Gastroesophageal sphincter (tissue), 3 donors: Measurements from ENCODE around the gene MARCHF4.

ENCODE experiments used
- CTCF ChIP-seq, 4 experiments: fragments of 200-600 bp in 2 of 4; fragments of 450-650 bp in 2 of 4; sonication (generic) in 1 of 4; IDR thresholded peaks; one replicate each; pipeline ENCODE4 v1.5.1; 2017 to 2019; ENCODE audit warnings: antibody characterized with exemption in 4 of 4, mild to moderate bottlenecking in 2 of 4, moderate library complexity in 2 of 4
- EP300 ChIP-seq: sonication (generic); formaldehyde crosslinking; IDR thresholded peaks from one replicate; pipeline ENCODE4 v1.6.1; 2017; ENCODE audit warnings: antibody characterized with exemption, mild to moderate bottlenecking
- POLR2A ChIP-seq, 2 donors: fragments of 450-650 bp; IDR thresholded peaks; one replicate each; pipeline ENCODE4 v1.6.1; 2017; ENCODE audit warnings: antibody characterized with exemption in 2 of 2, mild to moderate bottlenecking in 2 of 2, moderate library complexity in 1 of 2
- POLR2AphosphoS5 ChIP-seq: sonication (generic); formaldehyde crosslinking; IDR thresholded peaks from one replicate; pipeline ENCODE4 v1.6.1; 2017; ENCODE audit warnings: antibody characterized with exemption

DNA sequence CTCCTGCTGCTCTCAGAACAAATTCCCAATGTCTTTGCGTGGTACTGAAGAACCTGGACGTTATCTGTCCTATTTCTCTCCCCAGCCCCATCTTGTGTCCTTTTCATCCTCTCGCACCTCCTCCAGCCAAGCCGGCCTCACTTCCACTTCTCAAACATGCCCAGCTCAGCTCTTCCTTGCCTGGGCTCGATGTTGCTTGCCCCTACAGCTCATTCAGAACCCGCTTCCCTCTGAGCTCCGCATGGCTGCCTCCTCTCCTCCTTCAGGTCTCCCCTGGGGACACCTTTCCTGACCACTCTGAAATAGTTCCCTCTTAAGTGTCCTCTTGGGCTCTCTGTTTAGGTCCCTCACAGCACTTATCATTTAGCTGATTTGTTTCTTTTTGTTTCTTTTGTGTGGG is 33.3 kb upstream of the MARCHF4 start:
- no peak for TF ChIP-seq CTCF (IDR thresholded peaks at IDR 0.05)
- no peak for TF ChIP-seq POLR2A (IDR thresholded peaks at IDR 0.05)
- no peak for TF ChIP-seq POLR2AphosphoS5
- no peak for TF ChIP-seq EP300
